NCI-H774 (cell line): ENCODE data around the gene KCNQ5.

ENCODE experiments used
- DNase-seq: peaks from one replicate; lab custom pipeline; 2025; lab: John Stamatoyannopoulos, UW

KCNQ5 gene

GRCh38 chr6:72639920-72640614, 18.2 kb downstream of the KCNQ5 start:
- DNase-seq, result no peak

- DNase-seq, result no peak
Measured at GRCh38 chr6:72640615-72640930, 18.7 kb downstream of the KCNQ5 start.

- no peak for DNase-seq
Measured at GRCh38 chr6:72642435-72642834, 20.6 kb downstream of the KCNQ5 start.

- DNase-seq, result no peak
Measured at GRCh38 chr6:72643214-72643613, 21.4 kb downstream of the KCNQ5 start.

GRCh38 chr6:72646604-72647485, 25.0 kb downstream of the KCNQ5 start:
- no peak for DNase-seq

GRCh38 chr6:72647489-72647888, 25.6 kb downstream of the KCNQ5 start:
- DNase-seq, result no peak

- DNase-seq, result no peak
Measured at GRCh38 chr6:72649032-72649984, 27.4 kb downstream of the KCNQ5 start.

- no peak for DNase-seq
Measured at GRCh38 chr6:72650081-72650745, 28.3 kb downstream of the KCNQ5 start.

- no peak for DNase-seq
Measured at GRCh38 chr6:72651174-72651573, 29.3 kb downstream of the KCNQ5 start.

GRCh38 chr6:72651967-72652956, 30.4 kb downstream of the KCNQ5 start:
- DNase-seq, result no peak

GRCh38 chr6:72653026-72653425, 31.2 kb downstream of the KCNQ5 start:
- no peak for DNase-seq

GRCh38 chr6:72654071-72654621, 32.3 kb downstream of the KCNQ5 start:
- DNase-seq, result no peak

GRCh38 chr6:72657407-72658197, 35.7 kb downstream of the KCNQ5 start:
- no peak for DNase-seq

GRCh38 chr6:72659754-72660153, 37.9 kb downstream of the KCNQ5 start:
- DNase-seq, result no peak

GRCh38 chr6:72661411-72661810, 39.5 kb downstream of the KCNQ5 start:
- DNase-seq, result no peak

GRCh38 chr6:72665599-72665998, 43.7 kb downstream of the KCNQ5 start:
- no peak for DNase-seq

- no peak for DNase-seq
Measured at GRCh38 chr6:72669324-72669723, 47.5 kb downstream of the KCNQ5 start.

GRCh38 chr6:72672906-72673305, 51.0 kb downstream of the KCNQ5 start:
- no peak for DNase-seq

GRCh38 chr6:72674842-72675241, 53.0 kb downstream of the KCNQ5 start:
- DNase-seq, result no peak
